Measurements from ENCODE around the gene PCBP3.

Gene PCBP3

GRCh38 chr21:45859762-45860357 is 216.3 kb downstream of the PCBP3 start:
- H3K36me3 ChIP-seq, result no peaks in the 10 kb centered on the region
- no peak for TF ChIP-seq CTCF (IDR thresholded peaks at IDR 0.05; ENCODE audit: low read depth, low read length)
- H3K27ac ChIP-seq, result no peak overlapping the region
- no peaks in the 10 kb centered on the region for H3K27me3 ChIP-seq (ENCODE audit: insufficient read depth, low read depth, severe bottlenecking)
- no peak for DNase-seq
- no peaks in the 10 kb centered on the region for H3K9me3 ChIP-seq (ENCODE audit: severe bottlenecking)
- H3K4me3 ChIP-seq (ENCODE audit: low read depth, low read length), result no peak overlapping the region

GRCh38 chr21:45860493-45861155 is 217.1 kb downstream of the PCBP3 start:
- no peaks in the 10 kb centered on the region for H3K27me3 ChIP-seq (ENCODE audit: insufficient read depth, low read depth, severe bottlenecking)
- H3K27ac ChIP-seq, result no peak overlapping the region
- no peak overlapping the region for H3K4me3 ChIP-seq (ENCODE audit: low read depth, low read length)
- no peaks in the 10 kb centered on the region for H3K36me3 ChIP-seq
- no peaks in the 10 kb centered on the region for H3K9me3 ChIP-seq (ENCODE audit: severe bottlenecking)
- DNase-seq, result no peak
- TF ChIP-seq CTCF (IDR thresholded peaks at IDR 0.05; ENCODE audit: low read depth, low read length), result no peak

- no peak overlapping the region for H3K27ac ChIP-seq
- no peak for TF ChIP-seq CTCF (IDR thresholded peaks at IDR 0.05; ENCODE audit: low read depth, low read length)
- no peaks in the 10 kb centered on the region for H3K27me3 ChIP-seq (ENCODE audit: insufficient read depth, low read depth, severe bottlenecking)
- no peaks in the 10 kb centered on the region for H3K9me3 ChIP-seq (ENCODE audit: severe bottlenecking)
- no peak for DNase-seq
- no peaks in the 10 kb centered on the region for H3K36me3 ChIP-seq
- H3K4me3 ChIP-seq (ENCODE audit: low read depth, low read length), result no peak overlapping the region
These were observed 217.8 kb downstream of the PCBP3 start for GRCh38 chr21:45861156-45861870.

- no peak for TF ChIP-seq CTCF (IDR thresholded peaks at IDR 0.05; ENCODE audit: low read depth, low read length)
- Histone ChIP-seq H3K36me3 (no peaks in the 10 kb centered on the region), H3K27ac (no peak overlapping the region; the same call in 1 of the 2 replicates), H3K9me3 (ENCODE audit: severe bottlenecking) (no peaks in the 10 kb centered on the region), H3K27me3 (ENCODE audit: insufficient read depth, low read depth, severe bottlenecking) (no peaks in the 10 kb centered on the region), H3K4me3 (ENCODE audit: low read depth, low read length) (no peak overlapping the region; the same call in 1 of the 2 replicates)
- no peak for DNase-seq
These were observed 219.2 kb downstream of the PCBP3 start for GRCh38 chr21:45862543-45863207.

- TF ChIP-seq CTCF (IDR thresholded peaks at IDR 0.05; ENCODE audit: low read depth, low read length), result peak; percentile 41; the same call in 1 of the 2 replicates
- no peaks in the 10 kb centered on the region for H3K9me3 ChIP-seq (ENCODE audit: severe bottlenecking)
- H3K27me3 ChIP-seq (ENCODE audit: insufficient read depth, low read depth, severe bottlenecking), result no peaks in the 10 kb centered on the region
- no peaks in the 10 kb centered on the region for H3K36me3 ChIP-seq
- H3K27ac ChIP-seq, result no peak overlapping the region; the same call in none of the 2 replicates
- H3K4me3 ChIP-seq (ENCODE audit: low read depth, low read length), result no peak overlapping the region; the same call in 1 of the 2 replicates
- peak; percentile 84 for DNase-seq
These were observed 219.7 kb downstream of the PCBP3 start for GRCh38 chr21:45863267-45863666.

Data from WERI-Rb-1 (cell line).